Middle frontal gyrus (tissue), 1 donor: Measurements from ENCODE around the gene SAYSD1.

Experiments used
- DNase-seq: peaks from one replicate; pipeline ENCODE4 v3.0.0-alpha.2; 2015; ENCODE audit warnings: low spot score; ENCODE audit errors: extremely low spot score

SAYSD1 gene

GRCh38 chr6:39058471-39059147, 56.4 kb downstream of the SAYSD1 start:
- no peak for DNase-seq

GRCh38 chr6:39057251-39058155, 57.5 kb downstream of the SAYSD1 start:
- DNase-seq = no peak

- DNase-seq = no peak
Observed at GRCh38 chr6:39056681-39057080, 58.3 kb downstream of the SAYSD1 start.

GRCh38 chr6:39056191-39056590, 58.8 kb downstream of the SAYSD1 start:
- no peak for DNase-seq

GRCh38 chr6:39055661-39056060, 59.3 kb downstream of the SAYSD1 start:
- no peak for DNase-seq

- no peak for DNase-seq
Observed at GRCh38 chr6:39054577-39055142, 60.3 kb downstream of the SAYSD1 start.
